CD14-positive monocyte (primary cell): ENCODE data around the gene FRMD7. TPM values are rescaled to one million over a fixed set of nuclear protein-coding genes. Genes with fewer than 3 reads are reported as not detected.

ENCODE experiments used
- DNase-seq, 3 donors: peaks; one replicate each; pipeline ENCODE4 v3.0.0-alpha.2; 2011 to 2022
- H2AFZ ChIP-seq: 2 replicates; pipeline ENCODE4 v1.6.0; 2012; ENCODE audit warnings: mild to moderate bottlenecking, low read depth, low read length, inconsistent platforms; ENCODE audit not compliant: insufficient read depth, poor library complexity, severe bottlenecking
- H3K27ac ChIP-seq, 2 donors: 1 replicate in 1 of 2; 2 replicates in 1 of 2; pipeline ENCODE4 v1.5.1; 2012 to 2013; ENCODE audit warnings: low read length in 2 of 2, control low read depth in 1 of 2, inconsistent platforms in 1 of 2, low read depth in 1 of 2, mild to moderate bottlenecking in 1 of 2
- H3K27me3 ChIP-seq, 2 donors: one replicate each; pipeline versions ENCODE4 v1.6.0 to v1.6.1; 2011 to 2013; ENCODE audit warnings: low read length in 2 of 2; ENCODE audit not compliant: control insufficient read depth in 2 of 2, insufficient read depth in 2 of 2
- H3K36me3 ChIP-seq, 2 donors: replicated peaks in 1 of 2; 1 replicate in 1 of 2; 2 replicates in 1 of 2; pipeline versions ENCODE4 v1.5.1 to v1.6.1; 2012 to 2013; ENCODE audit warnings: low read length in 2 of 2, control low read depth in 1 of 2, inconsistent platforms in 1 of 2, mild to moderate bottlenecking in 1 of 2; ENCODE audit not compliant: insufficient read depth in 2 of 2, control insufficient read depth in 1 of 2
- H3K4me1 ChIP-seq, 2 donors: 1 replicate in 1 of 2; 2 replicates in 1 of 2; pipeline versions ENCODE4 v1.5.1 to v1.6.1; 2012 to 2013; ENCODE audit warnings: low read length in 2 of 2, control low read depth in 1 of 2, inconsistent platforms in 1 of 2, mild to moderate bottlenecking in 1 of 2, moderate library complexity in 1 of 2; ENCODE audit not compliant: insufficient read depth in 2 of 2, control insufficient read depth in 1 of 2
- H3K4me2 ChIP-seq: replicated peaks from 2 replicates; pipeline ENCODE3; 2012; ENCODE audit warnings: low read length, moderate library complexity, mild to moderate bottlenecking; ENCODE audit not compliant: poor library complexity, severe bottlenecking; ENCODE audit errors: extremely low read depth
- H3K4me3 ChIP-seq, 3 experiments: fragments of 200-600 bp in 1 of 3; sonication (generic) in 1 of 3; replicated peaks in 1 of 3; 1 replicate in 2 of 3; 2 replicates in 1 of 3; pipeline ENCODE4 v1.5.1; 2011 to 2013; ENCODE audit warnings: low read length in 3 of 3, mild to moderate bottlenecking in 3 of 3, control low read depth in 2 of 3, low read depth in 2 of 3, inconsistent platforms in 1 of 3, moderate library complexity in 1 of 3
- H3K79me2 ChIP-seq: 2 replicates; pipeline ENCODE4 v1.6.0; 2012; ENCODE audit warnings: mild to moderate bottlenecking, control low read depth, inconsistent platforms, low read length, moderate library complexity; ENCODE audit not compliant: insufficient read depth
- H3K9ac ChIP-seq: 2 replicates; pipeline ENCODE4 v1.6.0; 2017; ENCODE audit warnings: low read length, mild to moderate bottlenecking; ENCODE audit not compliant: insufficient read depth, poor library complexity, severe bottlenecking
- H3K9me3 ChIP-seq, 2 donors: replicated peaks in 1 of 2; 1 replicate in 1 of 2; 2 replicates in 1 of 2; pipeline versions ENCODE4 v1.5.1 to v1.6.1; 2012 to 2013; ENCODE audit warnings: low read length in 2 of 2, control low read depth in 1 of 2; ENCODE audit not compliant: control insufficient read depth in 1 of 2, insufficient read depth in 1 of 2
- H4K20me1 ChIP-seq: 2 replicates; pipeline ENCODE4 v1.6.0; 2012; ENCODE audit warnings: mild to moderate bottlenecking, low read length, control low read depth, moderate library complexity; ENCODE audit not compliant: insufficient read depth
- H3K27ac Mint-ChIP-seq, 7 donors: one replicate each; pipeline ENCODE4 v1.8.0; 2020; ENCODE audit warnings: mild to moderate bottlenecking in 7 of 7, mixed read lengths in 7 of 7, moderate library complexity in 6 of 7, inconsistent platforms in 2 of 7
- H3K27me3 Mint-ChIP-seq, 3 donors: one replicate each; pipeline ENCODE4 v1.8.0; 2021 to 2022; ENCODE audit warnings: low read depth in 3 of 3, mild to moderate bottlenecking in 3 of 3, mixed read lengths in 3 of 3, moderate library complexity in 3 of 3, inconsistent platforms in 1 of 3
- H3K36me3 Mint-ChIP-seq, 2 donors: one replicate each; pipeline ENCODE4 v1.8.0; 2020; ENCODE audit warnings: mixed read lengths in 2 of 2, inconsistent platforms in 1 of 2, mild to moderate bottlenecking in 1 of 2
- H3K4me1 Mint-ChIP-seq: one replicate; pipeline ENCODE4 v1.8.0; 2020; ENCODE audit warnings: mild to moderate bottlenecking, mixed read lengths
- H3K4me3 Mint-ChIP-seq, 2 donors: one replicate each; pipeline ENCODE4 v1.8.0; 2020; ENCODE audit warnings: mild to moderate bottlenecking in 2 of 2, mixed read lengths in 2 of 2, moderate library complexity in 1 of 2
- H3K9me3 Mint-ChIP-seq, 7 donors: one replicate each; pipeline ENCODE4 v1.8.0; 2020 to 2022; ENCODE audit warnings: mixed read lengths in 7 of 7, mild to moderate bottlenecking in 6 of 7, moderate library complexity in 6 of 7, inconsistent platforms in 2 of 7
- CTCF ChIP-seq: fragments of 200-600 bp; IDR thresholded peaks from one replicate; pipeline ENCODE4 v1.8.0; 2022; ENCODE audit warnings: antibody characterized with exemption, mild to moderate bottlenecking
- WGBS: methylation state at CpG from one replicate; pipeline ENCODE4 v1.1.5; 2013; ENCODE audit warnings: missing lambda C conversion rate; ENCODE audit not compliant: insufficient coverage; 5-methylcytosine and 5-hydroxymethylcytosine counted together
- intact Hi-C, 2 donors: fragments of 100-400 bp; cut with micrococcal nuclease; formaldehyde crosslinking; loops; one replicate each; pipeline versions ENCODE4 v1.15.0 to v1.15.1; 2023
- polyA plus RNA-seq, 3 donors: library from polyadenylated mRNA; depleted of rRNA in 1 of 3; unstranded in 2 of 3; stranded (reverse) in 1 of 3; fragments of 300-500 nt in 2 of 3; fragments of >200 nt in 1 of 3; fragmentation: Illumina TruSeq in 2 of 3; gene quantifications; 1 replicate in 2 of 3; 2 replicates in 1 of 3; pipeline ENCODE4 v1.2.3, GENCODE V29; 2012 to 2021

FRMD7 gene
- polyA plus RNA-seq, 3 donors: not detected

- Histone ChIP-seq H3K4me1 (no peaks in the 10 kb centered on the region), H3K4me3 (no peak overlapping the region), H3K27ac (no peak overlapping the region), H3K4me2 (no peak overlapping the region), H3K9ac (no peak overlapping the region), H3K79me2 (no peaks in the 10 kb centered on the region), H2AFZ (no peak overlapping the region), H3K36me3 (peaks cover 8 to 25% of the 10 kb centered on the region in 2 donors), H4K20me1 (no peaks in the 10 kb centered on the region), H3K27me3 (peaks cover 0 to 16% of the 10 kb centered on the region in 2 donors), H3K9me3 (no peaks in the 10 kb centered on the region)
- intact Hi-C loops: no loop called here
- peak overlapping the region in 2 of 7 donors; percentile 18 to 54 for H3K27ac Mint-ChIP-seq
- peaks cover 18 to 24% of the 10 kb centered on the region in 2 donors for H3K36me3 Mint-ChIP-seq
- DNase-seq: no peak
- no peaks in the 10 kb centered on the region for H3K9me3 Mint-ChIP-seq
- no peak overlapping the region for H3K4me3 Mint-ChIP-seq
- H3K4me1 Mint-ChIP-seq: no peaks in the 10 kb centered on the region
- TF ChIP-seq CTCF: no peak
- WGBS: no CpG with 5 or more reads among the region's 1 CpG
- peaks cover 0 to 4% (median 0%) of the 10 kb centered on the region in 3 donors for H3K27me3 Mint-ChIP-seq
Measured at GRCh38 chrX:132077414-132077813, 50.4 kb downstream of the FRMD7 start.

GRCh38 chrX:132071254-132071653 is 56.6 kb downstream of the FRMD7 start:
- intact Hi-C loops: no loop called here
- Histone ChIP-seq H3K9ac (no peak overlapping the region), H3K4me1 (no peaks in the 10 kb centered on the region), H3K4me3 (no peak overlapping the region), H3K27me3 (peaks cover 0 to 22% of the 10 kb centered on the region in 2 donors), H3K36me3 (peaks cover 23 to 55% of the 10 kb centered on the region in 2 donors), H3K79me2 (no peaks in the 10 kb centered on the region), H3K27ac (no peak overlapping the region), H3K4me2 (no peak overlapping the region), H2AFZ (no peak overlapping the region), H3K9me3 (no peaks in the 10 kb centered on the region), H4K20me1 (no peaks in the 10 kb centered on the region)
- peaks cover 28 to 33% of the 10 kb centered on the region in 2 donors for H3K36me3 Mint-ChIP-seq
- no peak overlapping the region for H3K4me3 Mint-ChIP-seq
- no peak for TF ChIP-seq CTCF
- peaks cover 0 to 6% (median 0%) of the 10 kb centered on the region in 3 donors for H3K27me3 Mint-ChIP-seq
- H3K9me3 Mint-ChIP-seq: no peaks in the 10 kb centered on the region
- H3K27ac Mint-ChIP-seq: no peak overlapping the region
- DNase-seq: peak in 1 of 3 donors; percentile 7
- no peaks in the 10 kb centered on the region for H3K4me1 Mint-ChIP-seq
